Kidney (tissue), 14 donors: ENCODE data around the gene RUBCNL. TPM values are rescaled to one million over a fixed set of nuclear protein-coding genes. Genes with fewer than 3 reads are reported as not detected.
A peak's percentile ranks its signal among the peaks of the same experiment; 100 is the strongest.

Source experiments
- DNase-seq, 5 donors: peaks; one replicate each; pipeline ENCODE4 v3.0.0-alpha.2; 2013 to 2020
- FAIRE-seq: peaks from 2 replicates; lab custom pipeline; 2012; peaks lifted over from hg19 to GRCh38; lab: Jason Lieb, UNC
- H3K27ac ChIP-seq, 2 donors: one replicate each; pipeline ENCODE4 v1.7.0; 2013; ENCODE audit warnings: low read depth in 2 of 2, low read length in 2 of 2, inconsistent platforms in 1 of 2
- H3K27me3 ChIP-seq: one replicate; pipeline ENCODE4 v1.7.1; 2013; ENCODE audit warnings: low read length, inconsistent platforms; ENCODE audit not compliant: control insufficient read depth, insufficient read depth
- H3K36me3 ChIP-seq, 3 donors: one replicate each; pipeline versions ENCODE4 v1.7.0 to v1.7.1; 2013; ENCODE audit warnings: low read length in 3 of 3, control low read depth in 1 of 3, inconsistent platforms in 1 of 3; ENCODE audit not compliant: insufficient read depth in 3 of 3, control insufficient read depth in 2 of 3
- H3K4me1 ChIP-seq, 3 donors: one replicate each; pipeline versions ENCODE4 v1.7.0 to v1.7.1; 2013; ENCODE audit warnings: low read length in 3 of 3, inconsistent platforms in 1 of 3, low read depth in 1 of 3; ENCODE audit not compliant: control insufficient read depth in 2 of 3, insufficient read depth in 2 of 3
- H3K4me3 ChIP-seq, 3 donors: one replicate each; pipeline versions ENCODE4 v1.7.0 to v1.8.1; 2013; ENCODE audit warnings: low read length in 3 of 3, control low read depth in 1 of 3, inconsistent platforms in 1 of 3
- H3K9ac ChIP-seq, 3 donors: one replicate each; pipeline versions ENCODE4 v1.7.0 to v1.7.1; 2013; ENCODE audit warnings: low read length in 3 of 3, control low read depth in 1 of 3, inconsistent platforms in 1 of 3
- H3K9me3 ChIP-seq, 3 donors: one replicate each; pipeline versions ENCODE4 v1.7.0 to v1.7.1; 2013; ENCODE audit warnings: low read length in 3 of 3, control low read depth in 1 of 3, inconsistent platforms in 1 of 3; ENCODE audit not compliant: control insufficient read depth in 2 of 3, insufficient read depth in 1 of 3
- CTCF ChIP-seq: IDR thresholded peaks from 3 replicates; pipeline ENCODE4 v1.5.1; 2012; ENCODE audit warnings: mild to moderate bottlenecking, moderate library complexity, borderline replicate concordance; ENCODE audit not compliant: insufficient read depth; ENCODE audit errors: extremely low read depth
- intact Hi-C: fragments of 100-400 bp; cut with DNase I; formaldehyde crosslinking; loops from one replicate; pipeline ENCODE4 v1.11.1; 2022
- polyA plus RNA-seq: library from polyadenylated mRNA; stranded (reverse); fragments of 350-450 nt; fragmentation: Illumina TruSeq; extraction: RNeasy Lipid Tissue Mini Kit (QIAGEN cat#74804); gene quantifications from one replicate; pipeline ENCODE4 v1.2.3, GENCODE V29; 2014; ENCODE audit warnings: low read depth, low replicate concordance; ENCODE audit not compliant: insufficient read depth
- total RNA-seq: library from RNA; stranded (reverse); fragmentation: NEBNext Ultra II Directional; extraction: Animal tissue kit (Norgen Biotek cat#: 25700); gene quantifications from one replicate; pipeline ENCODE4 v1.2.1, GENCODE V29; 2021
- donor health status: control.
- donor health status: control.
- donor health status: control.
- donor health status: control.
- donor health status: control.
- donor health status: DM: yes; HTN: yes; CAD: no.
- donor health status: Normal renal cell carcinoma (clear cell type).

Gene RUBCNL
- total and polyA plus RNA-seq, 2 donors from 2014 or later: 0.54 to 4.6 TPM

- DNase-seq (no peak), FAIRE-seq (peak; percentile 88)
- intact Hi-C loops: no loop called here
- no peak for TF ChIP-seq CTCF
- Histone ChIP-seq H3K9ac (no peak overlapping the region), H3K4me3 (no peak overlapping the region), H3K4me1 (no peaks in the 10 kb centered on the region), H3K9me3 (no peaks in the 10 kb centered on the region), H3K27ac (no peak overlapping the region), H3K36me3 (no peaks in the 10 kb centered on the region), H3K27me3 (no peaks in the 10 kb centered on the region)
Measured at GRCh38 chr13:46315036-46315435, 72.0 kb downstream of the RUBCNL start.

GRCh38 chr13:46314587-46314986, 72.5 kb downstream of the RUBCNL start:
- TF ChIP-seq CTCF: no peak
- intact Hi-C loops: no loop called here
- Histone ChIP-seq H3K27ac (no peak overlapping the region), H3K9ac (no peak overlapping the region), H3K27me3 (no peaks in the 10 kb centered on the region), H3K36me3 (no peaks in the 10 kb centered on the region), H3K4me1 (no peaks in the 10 kb centered on the region), H3K9me3 (no peaks in the 10 kb centered on the region), H3K4me3 (no peak overlapping the region)
- DNase-seq: no peak
- no peak for FAIRE-seq

GRCh38 chr13:46313432-46314257, 73.4 kb downstream of the RUBCNL start:
- H3K36me3 ChIP-seq: no peaks in the 10 kb centered on the region
- H3K27me3 ChIP-seq: no peaks in the 10 kb centered on the region
- no peak for DNase-seq
- no peak for TF ChIP-seq CTCF
- H3K4me1 ChIP-seq: no peaks in the 10 kb centered on the region
- no peak overlapping the region for H3K4me3 ChIP-seq
- H3K9ac ChIP-seq: no peak overlapping the region
- no peaks in the 10 kb centered on the region for H3K9me3 ChIP-seq
- no peak overlapping the region for H3K27ac ChIP-seq
- no peak for FAIRE-seq
- intact Hi-C loops: no loop called here
